Embryonic facial prominence (tissue), 1 donor: Measurements from ENCODE around the gene MTHFS.
"Not testable (repeated sequence)": the region's sequence is repeated elsewhere in the genome, so short reads cannot be mapped to it uniquely, and the experiment has no call there.

Experiments
- DNase-seq: peaks from one replicate; pipeline ENCODE4 v3.0.0-alpha.2; 2016; ENCODE audit errors: extremely low spot score

MTHFS gene

GRCh38 chr15:79896634-79897379, at the start of gene MTHFS:
Gene MTHFS (minus strand): TSS chr15:79897014. CDS start chr15:79896988, 26 bp downstream.
- peak; percentile 27 for DNase-seq

GRCh38 chr15:79944622-79945021, 47.8 kb upstream of the MTHFS start:
- no peak for DNase-seq

GRCh38 chr15:79943820-79944219, 47.0 kb upstream of the MTHFS start:
- no peak for DNase-seq

- DNase-seq = no peak
Measured at GRCh38 chr15:79942741-79943481, 46.1 kb upstream of the MTHFS start.

GRCh38 chr15:79939399-79939798, 42.6 kb upstream of the MTHFS start:
- no peak for DNase-seq

- no peak for DNase-seq
Measured at GRCh38 chr15:79938143-79938542, 41.3 kb upstream of the MTHFS start.

GRCh38 chr15:79935556-79936201, 38.9 kb upstream of the MTHFS start:
- DNase-seq = not testable (repeated sequence)

- no peak for DNase-seq
Measured at GRCh38 chr15:79933231-79933630, 36.4 kb upstream of the MTHFS start.

- DNase-seq = no peak
Measured at GRCh38 chr15:79932447-79932846, 35.6 kb upstream of the MTHFS start.

- DNase-seq = no peak
Measured at GRCh38 chr15:79930516-79930915, 33.7 kb upstream of the MTHFS start.

GRCh38 chr15:79929412-79929811, 32.6 kb upstream of the MTHFS start:
- no peak for DNase-seq

- not testable (repeated sequence) for DNase-seq
Measured at GRCh38 chr15:79926116-79926515, 29.3 kb upstream of the MTHFS start.

- DNase-seq = no peak
Measured at GRCh38 chr15:79924379-79924778, 27.6 kb upstream of the MTHFS start.

GRCh38 chr15:79923515-79924169, 26.8 kb upstream of the MTHFS start:
- DNase-seq = peak; percentile 82

- DNase-seq = no peak
Measured at GRCh38 chr15:79923079-79923514, 26.3 kb upstream of the MTHFS start.

- DNase-seq = no peak
Measured at GRCh38 chr15:79922512-79923078, 25.8 kb upstream of the MTHFS start.

GRCh38 chr15:79919749-79920511, 23.1 kb upstream of the MTHFS start:
- DNase-seq = no peak

- DNase-seq = no peak
Measured at GRCh38 chr15:79919090-79919748, 22.4 kb upstream of the MTHFS start.

GRCh38 chr15:79918278-79918677, 21.5 kb upstream of the MTHFS start:
- DNase-seq = no peak

- DNase-seq = no peak
Measured at GRCh38 chr15:79916502-79917132, 19.8 kb upstream of the MTHFS start.
